OCI-M1 (cell line): ENCODE data around the gene PRPS1.
A peak's percentile ranks its signal among the peaks of the same experiment; 100 is the strongest.
"Not testable (repeated sequence)": the region's sequence is repeated elsewhere in the genome, so short reads cannot be mapped to it uniquely, and the experiment has no call there.

Experiments
- DNase-seq: peaks from one replicate; lab custom pipeline; 2025; lab: John Stamatoyannopoulos, UW

The PRPS1 gene

GRCh38 chrX:107674480-107675364, 46.4 kb downstream of the PRPS1 start:
- peak; percentile 84 for DNase-seq

DNA sequence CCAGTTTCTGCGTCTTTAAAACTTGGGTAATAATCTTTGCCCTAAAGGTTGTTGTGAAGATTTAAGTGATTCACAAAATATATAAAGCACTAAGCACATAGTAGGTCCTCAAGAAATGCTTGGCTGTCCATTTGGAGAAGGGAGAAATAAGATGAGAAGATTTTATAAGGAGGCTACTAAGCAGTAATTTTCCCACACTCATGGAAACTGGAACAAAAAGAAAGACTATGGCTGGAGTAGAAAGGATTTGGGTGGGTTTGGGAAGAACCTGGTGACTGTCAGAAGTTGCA, 47.0 kb downstream of the PRPS1 start:
- DNase-seq: no peak

DNA sequence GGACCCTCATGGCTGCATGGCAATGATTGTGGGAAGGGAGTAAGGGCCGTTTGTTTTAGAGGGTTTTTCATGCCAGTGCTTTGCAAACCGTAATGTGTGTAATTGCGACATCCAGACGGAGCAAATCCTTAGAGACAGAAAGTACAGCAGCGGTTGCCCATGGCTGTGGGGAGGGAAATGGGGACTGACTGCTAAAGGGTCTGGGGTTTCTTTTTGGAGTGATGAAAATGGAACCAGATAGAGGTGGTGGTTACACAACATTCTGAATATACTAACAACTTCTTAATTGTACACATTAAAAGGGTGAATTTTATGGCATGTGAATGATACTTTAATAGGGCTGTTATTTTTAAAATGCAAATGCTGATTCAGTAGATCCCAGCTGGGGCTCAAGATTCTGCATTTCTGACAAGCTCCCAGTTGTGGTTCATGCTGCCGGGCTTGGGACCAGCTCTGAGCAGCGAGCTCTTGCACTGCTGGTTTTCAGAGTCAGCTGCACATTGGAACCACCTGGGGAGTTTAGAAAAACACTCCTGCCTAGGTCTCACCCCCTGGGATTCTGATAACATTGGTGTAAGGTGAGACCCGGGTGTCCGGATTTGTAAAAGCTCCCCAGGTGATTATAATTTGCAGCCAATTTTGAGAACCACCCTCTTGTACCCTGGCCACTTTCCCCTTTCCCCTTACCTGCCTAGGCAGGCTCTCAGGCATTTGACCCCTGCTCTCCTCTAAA, 47.7 kb downstream of the PRPS1 start:
- peak; percentile 62 for DNase-seq

DNA sequence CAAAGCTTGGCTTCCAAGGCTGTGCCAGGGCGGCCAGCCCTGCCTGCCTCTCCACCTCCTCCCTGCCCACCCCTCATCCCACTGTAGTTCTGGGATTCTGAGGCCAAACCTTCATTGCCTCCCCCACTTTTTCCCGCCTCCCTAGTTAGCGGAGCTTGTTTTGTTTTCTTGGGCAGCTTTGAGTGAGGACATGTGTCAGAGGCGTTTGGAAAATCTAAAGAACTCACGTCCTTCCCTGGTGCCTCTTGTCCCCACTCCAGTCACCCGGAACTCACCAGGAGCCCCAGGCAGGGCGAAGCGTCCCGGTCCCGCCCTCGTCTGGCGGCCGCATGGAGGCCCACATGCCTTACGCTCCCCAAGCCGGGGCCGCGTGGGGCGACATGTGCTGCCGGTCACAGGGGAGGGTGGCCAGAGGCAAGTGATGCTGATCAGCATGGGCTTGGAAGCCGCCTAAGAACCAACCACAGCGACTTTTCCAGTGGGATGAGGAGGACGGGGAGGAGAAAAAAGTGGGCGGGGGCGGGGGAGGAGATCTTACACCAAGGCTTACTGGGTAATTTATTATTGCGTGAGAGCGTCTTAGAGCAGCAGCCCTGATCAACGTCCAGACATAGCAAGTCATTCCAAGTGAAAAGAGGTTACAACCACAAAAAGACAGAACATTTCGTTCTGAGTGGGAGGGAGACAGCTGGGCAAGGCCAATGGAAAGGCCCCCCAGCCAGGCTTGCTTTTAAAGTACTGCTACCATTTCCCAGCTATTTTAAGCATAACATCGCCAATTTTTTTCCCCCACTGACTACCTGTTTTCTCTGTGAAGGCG, 48.5 kb downstream of the PRPS1 start:
- peak; percentile 88 for DNase-seq

GRCh38 chrX:107677501-107677901, 49.2 kb downstream of the PRPS1 start:
- peak; percentile 50 for DNase-seq

DNA sequence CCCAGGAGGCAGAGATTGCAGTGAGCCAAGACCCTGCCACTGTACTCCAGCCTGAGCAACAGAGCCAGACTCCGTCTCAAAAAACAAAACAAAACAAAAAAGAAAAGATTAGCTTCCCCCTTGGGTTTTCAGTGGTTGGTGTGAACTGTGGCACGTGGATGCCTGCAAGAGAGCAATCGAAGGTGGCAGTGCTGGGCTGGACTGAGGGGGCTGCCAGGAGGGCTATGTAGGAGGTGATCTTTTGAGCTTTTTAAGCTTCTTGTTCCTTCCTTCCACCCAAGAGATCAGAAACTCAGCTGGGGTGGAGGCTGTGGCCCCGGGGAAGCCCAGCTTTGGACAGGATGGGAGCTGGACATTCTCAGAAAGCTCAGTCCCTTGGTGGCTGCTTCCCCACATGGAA, 49.6 kb downstream of the PRPS1 start:
- no peak for DNase-seq

GRCh38 chrX:107678957-107679740, 50.8 kb downstream of the PRPS1 start:
- DNase-seq: peak; percentile 68

GRCh38 chrX:107682256-107682655, 53.9 kb downstream of the PRPS1 start:
- DNase-seq: no peak

GRCh38 chrX:107683124-107683895, 55.0 kb downstream of the PRPS1 start:
- peak; percentile 36 for DNase-seq

GRCh38 chrX:107683931-107684330, 55.6 kb downstream of the PRPS1 start:
- DNase-seq: no peak

DNA sequence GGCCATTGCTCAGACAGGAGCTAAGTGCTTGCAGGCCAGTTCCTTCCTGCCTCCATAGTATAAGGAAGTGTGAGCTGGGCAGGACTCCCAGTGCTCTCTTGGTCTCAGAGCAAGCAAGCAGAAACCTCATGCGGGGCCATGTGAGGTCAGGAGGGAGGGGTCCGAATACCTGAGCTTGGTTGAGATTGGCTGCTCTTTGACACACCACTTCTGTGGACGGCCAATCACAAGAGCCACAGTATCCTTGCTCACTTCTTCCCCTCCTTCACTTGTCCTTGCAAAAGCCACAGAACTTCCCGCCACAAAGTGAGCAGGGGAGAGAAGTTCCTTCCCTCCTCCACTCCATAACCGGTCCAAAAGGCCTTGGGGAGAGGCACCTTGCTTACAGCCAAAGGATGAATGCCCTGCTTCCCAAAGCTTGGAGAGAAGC, 56.7 kb downstream of the PRPS1 start:
- DNase-seq: peak; percentile 87

GRCh38 chrX:107685586-107685985, 57.3 kb downstream of the PRPS1 start:
- DNase-seq: not testable (repeated sequence)

DNA sequence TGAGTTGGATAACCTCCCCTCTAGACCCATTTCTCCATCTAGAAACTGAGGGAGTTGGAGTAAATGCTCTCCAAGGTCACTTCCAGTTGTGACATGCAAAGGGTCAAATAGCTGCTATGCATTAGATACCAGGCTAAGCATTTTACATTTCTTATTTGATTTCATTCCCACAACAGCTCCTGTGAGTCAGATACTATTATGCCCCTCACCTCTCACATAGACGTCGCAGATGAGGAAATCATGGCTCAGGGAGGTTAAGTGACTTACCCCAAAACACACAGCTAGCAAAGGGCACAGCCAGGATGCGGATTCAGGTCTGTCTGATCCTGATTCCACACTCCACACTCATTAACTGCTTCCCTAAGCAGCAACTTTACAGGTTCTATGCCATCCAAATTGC, 57.7 kb downstream of the PRPS1 start:
- DNase-seq: no peak

- DNase-seq: no peak
These were observed 58.5 kb downstream of the PRPS1 start for GRCh38 chrX:107686792-107687191.

- DNase-seq: no peak
These were observed 59.1 kb downstream of the PRPS1 start for GRCh38 chrX:107687445-107687844.

DNA sequence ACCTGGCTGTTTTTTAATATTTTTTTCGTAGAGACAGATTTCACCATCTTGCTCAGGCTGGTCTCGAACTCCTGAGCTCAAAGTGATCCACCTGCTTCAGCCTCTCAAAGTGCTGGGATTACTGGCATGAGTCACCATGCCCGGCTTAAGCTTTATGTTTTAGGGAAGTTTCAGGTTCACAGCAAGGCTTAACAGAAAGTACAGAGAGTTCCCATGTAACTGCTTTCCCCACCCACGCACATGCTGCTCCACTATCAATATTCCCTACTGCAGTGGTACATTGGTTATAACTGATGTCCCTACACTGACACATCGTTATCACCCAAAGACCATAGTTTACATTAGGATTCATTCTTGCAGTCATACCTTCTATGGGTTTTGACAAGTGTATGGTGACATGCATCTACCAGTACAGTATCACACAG, 62.7 kb downstream of the PRPS1 start:
- peak; percentile 81 for DNase-seq

DNA sequence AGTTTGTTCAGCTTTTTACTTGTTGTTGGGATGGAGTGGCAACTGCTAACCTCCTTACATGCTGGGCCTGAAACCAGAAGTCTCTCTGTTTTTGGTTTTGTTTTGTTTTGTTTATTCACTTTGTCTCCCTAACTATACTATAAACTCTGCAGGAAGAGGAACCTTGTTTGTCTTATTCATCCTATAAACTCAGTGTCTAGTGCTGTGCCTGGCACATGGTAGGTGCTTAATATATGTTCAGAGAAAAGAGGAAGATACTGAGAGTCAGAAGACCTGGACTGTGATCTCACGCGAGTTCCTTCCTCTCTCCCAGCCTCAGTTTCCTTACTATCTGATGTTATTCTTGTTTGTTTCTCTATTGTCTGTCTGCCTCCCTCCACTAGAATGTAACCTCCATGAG, 71.3 kb downstream of the PRPS1 start:
- DNase-seq: no peak

- peak; percentile 64 for DNase-seq
These were observed 72.0 kb downstream of the PRPS1 start for GRCh38 chrX:107700317-107700774.
